GM19238 (cell line): ENCODE measurements around the gene YKT6.
"Not testable (repeated sequence)": the region's sequence is repeated elsewhere in the genome, so short reads cannot be mapped to it uniquely, and the experiment has no call there.

Experiments
- DNase-seq: peaks from one replicate; pipeline ENCODE4 v3.0.0; 2011; ENCODE audit warnings: low spot score; ENCODE audit not compliant: insufficient read length

Gene YKT6

DNA sequence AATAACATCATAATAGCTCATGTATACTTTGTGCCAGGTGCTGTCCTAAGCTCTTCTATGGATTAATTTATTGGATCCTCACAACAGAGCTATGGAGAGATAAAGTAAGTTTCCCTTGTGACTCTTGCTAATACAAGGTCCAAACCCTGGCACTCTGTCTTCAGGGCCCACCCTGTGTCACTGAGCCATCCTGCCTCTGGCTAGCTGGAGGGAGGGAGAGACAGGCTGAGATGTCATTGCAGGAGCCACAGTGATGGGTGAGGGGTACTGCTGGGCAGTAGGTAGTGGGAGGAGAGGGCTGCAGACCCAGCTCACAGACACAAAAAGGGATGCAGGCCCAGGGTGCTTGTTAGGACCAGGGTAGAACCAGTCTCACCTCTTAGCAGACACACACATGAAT, 28.4 kb upstream of the YKT6 start:
- DNase-seq, result no peak

DNA sequence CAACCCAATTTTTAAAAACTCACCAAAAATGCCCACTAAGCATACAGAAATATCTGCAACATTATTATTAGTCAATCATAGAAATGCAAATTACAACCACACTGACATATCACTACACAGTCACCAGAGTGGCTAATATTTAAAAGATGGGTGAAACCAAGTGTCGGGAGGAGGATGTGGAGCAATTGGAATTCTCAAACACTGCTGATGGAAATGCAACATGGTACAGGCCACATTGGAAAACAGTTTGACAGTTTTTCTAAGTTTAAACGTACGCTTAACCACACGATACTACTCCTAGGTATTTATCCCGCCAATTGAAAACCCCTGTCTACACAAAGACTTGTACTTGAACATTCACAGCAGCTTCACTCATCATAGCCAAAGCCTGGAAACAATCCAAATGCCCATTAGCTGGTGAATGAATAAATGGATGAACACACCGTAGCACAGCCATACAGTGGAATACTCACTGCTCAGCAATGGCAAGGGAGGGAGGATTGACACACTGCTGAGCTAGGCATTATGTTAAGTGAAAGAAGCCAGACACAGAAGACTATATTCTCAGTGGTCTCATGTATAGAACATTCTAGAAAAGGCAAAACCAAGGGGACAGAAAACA, 27.9 kb upstream of the YKT6 start:
- no peak for DNase-seq

DNA sequence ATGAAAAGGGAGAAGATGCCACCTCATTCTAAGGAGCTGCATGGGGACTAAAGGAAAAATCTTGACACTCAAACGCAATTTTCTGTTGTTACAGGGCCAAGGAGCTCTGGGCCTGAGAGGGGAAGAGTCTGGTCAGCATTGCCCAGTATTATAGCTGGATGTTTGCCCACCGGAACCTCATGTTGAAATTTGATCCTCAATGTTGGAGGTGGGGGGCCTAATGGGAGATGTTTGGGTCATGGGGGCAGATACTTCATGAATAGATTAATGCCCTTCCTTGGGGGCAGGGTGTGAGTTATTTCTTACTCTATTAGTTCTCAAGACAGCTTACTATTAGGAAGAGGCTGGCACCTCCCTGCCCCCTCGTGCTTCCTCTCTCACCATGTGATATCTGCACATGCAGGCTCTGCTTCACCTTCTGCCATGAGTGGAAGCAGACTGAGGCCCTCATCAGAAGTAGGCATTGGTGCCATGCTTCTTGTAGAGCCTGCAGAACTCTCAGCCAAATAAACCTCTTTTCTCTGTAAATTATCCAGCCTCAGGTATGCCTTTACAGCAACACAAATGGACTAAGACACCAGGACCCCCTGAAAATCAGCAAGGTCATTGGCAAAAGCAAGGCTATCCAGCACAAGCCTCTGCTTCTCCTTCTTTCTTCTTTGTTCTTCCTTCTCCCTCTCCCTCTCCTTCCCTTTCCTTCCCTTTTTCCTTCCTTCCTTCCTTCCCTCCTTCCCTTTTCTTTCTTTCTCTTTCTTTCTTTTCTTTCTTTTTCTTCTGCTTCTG, 26.7 kb upstream of the YKT6 start:
- DNase-seq, result no peak

DNA sequence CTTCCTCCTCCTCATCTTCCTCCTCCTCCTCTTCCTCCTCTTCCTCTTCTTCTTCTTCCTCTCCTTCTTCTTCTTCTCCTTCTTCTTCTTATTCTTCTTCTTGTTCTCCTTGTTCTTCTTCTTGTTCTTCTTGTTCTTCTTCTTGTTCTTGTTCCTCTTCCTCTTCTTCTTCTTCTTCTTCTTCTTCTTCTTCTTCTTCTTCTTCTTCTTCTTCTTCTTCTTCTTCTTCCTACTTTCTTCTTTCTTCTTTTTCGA, 26.2 kb upstream of the YKT6 start:
- not testable (repeated sequence) for DNase-seq

DNA sequence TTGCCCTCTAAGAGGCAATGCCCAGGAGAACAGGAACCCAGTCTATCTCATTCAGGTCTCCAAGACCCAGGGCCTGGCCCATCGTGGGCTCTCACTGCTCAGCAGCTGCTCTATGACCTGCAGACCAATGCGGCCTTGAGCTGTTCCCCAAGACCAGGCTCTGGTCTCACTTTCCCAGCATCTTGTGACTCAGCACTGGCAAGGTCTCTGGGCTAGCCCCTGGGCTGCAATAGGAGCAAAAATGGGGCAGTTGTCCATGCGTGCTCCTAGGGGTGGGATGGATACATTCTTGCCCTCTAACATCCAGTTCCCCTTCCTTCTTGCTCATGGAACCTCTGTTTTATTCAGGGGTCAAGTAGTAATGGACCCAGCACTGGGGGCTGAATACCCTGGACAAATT, 25.0 kb upstream of the YKT6 start:
- no peak for DNase-seq

DNA sequence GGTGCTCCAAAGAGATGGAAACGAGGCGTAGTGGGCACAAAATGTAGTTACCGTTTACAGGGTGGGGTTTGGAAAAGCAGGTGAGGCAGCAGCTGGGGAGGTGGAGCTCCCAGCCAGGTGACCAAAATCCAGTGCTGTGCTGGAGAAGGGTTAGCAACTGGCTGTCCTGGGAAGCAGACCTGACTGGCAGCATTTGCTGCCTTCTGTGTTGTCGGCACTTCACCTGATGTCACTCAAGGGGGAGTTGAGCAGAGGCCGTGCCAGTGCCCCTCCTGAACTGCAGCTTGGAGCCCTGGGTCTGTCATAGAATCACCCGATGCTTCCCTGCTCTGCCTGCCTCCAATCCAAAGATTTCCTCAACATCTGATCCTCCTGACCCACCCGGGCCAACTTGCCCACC, 24.3 kb upstream of the YKT6 start:
- no peak for DNase-seq

DNA sequence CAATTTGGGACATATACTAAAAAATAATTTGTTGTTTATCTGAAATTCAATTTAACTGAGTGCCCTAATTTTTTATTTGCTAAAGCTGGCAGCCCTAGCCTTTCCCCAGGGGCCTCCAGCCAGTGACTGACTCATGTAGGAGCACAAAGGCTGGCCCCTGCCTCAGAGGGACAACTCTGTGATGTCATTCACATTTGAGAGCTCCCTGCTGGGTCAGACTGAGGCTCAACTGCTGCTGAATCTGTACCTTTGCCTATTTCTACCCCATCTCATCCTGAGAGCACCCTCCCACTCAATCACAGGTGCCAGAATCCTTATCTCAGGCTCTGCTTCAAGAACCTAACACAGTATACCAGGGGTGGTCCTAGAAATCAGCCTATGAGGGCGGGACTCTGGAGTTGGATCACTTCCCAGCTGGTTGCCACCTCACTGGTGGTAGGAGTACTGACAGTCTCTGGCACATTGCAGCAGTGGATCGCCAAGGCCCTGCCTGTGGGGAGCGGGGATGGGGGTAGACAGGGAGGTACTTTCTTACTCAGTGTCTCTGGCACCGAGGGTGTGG, 23.1 kb upstream of the YKT6 start:
- no peak for DNase-seq

DNA sequence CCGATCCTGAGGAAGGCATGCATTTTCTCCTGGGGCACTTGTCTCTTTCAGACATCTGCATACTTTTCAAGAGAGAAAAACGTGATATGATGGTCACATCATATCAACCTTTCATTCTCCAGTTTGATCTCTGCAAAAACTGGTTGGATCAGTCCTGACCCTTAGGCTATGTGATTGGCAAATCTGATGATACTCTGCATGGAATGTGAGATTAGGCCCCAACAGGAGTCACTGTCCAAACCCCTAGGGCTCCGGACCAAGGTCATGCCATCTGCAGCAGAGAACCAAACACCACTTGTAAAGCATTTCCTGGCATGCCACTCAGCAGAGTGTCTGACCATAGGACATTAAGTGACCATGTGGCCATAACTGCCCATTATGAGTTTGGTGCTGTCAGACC, 20.1 kb upstream of the YKT6 start:
- no peak for DNase-seq

DNA sequence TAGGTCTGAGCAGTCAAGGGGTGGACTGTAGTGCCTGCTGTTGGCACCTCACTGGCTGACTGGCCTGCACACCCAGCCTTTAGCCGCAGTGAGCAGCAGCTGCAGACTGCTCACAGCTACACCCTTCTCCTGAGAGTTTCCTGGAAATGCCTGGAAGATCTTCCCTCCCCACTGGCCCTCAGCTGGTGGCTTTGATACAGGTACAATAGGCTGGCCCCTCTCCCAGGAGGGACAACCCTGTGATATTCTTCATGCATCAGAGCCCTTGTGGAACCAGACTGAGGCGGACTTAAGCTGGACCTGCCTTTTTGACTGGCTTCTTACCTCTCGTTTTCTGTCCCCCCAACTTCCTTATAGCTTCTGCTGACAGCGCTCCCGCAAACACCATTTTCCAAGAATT, 18.0 kb upstream of the YKT6 start:
- DNase-seq, result no peak

DNA sequence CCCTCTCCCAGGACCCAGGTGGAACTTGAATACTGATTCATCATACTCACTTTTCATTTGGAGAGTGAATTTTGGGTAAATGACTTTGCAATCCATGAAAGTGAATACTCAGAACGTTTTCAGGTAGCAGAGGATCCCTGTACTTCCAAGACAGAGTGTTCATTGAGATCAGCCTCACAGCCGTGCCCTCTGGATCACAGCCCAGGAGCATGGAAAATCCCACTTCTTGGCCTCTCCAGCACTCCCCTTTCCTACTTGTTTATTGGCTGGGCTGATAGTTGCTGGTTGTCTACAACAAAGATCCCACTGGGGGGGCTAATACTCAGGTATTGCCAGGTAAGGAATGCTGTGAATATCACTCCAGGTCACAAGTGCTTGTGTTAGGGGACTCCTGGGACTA, 17.4 kb upstream of the YKT6 start:
- DNase-seq, result no peak

DNA sequence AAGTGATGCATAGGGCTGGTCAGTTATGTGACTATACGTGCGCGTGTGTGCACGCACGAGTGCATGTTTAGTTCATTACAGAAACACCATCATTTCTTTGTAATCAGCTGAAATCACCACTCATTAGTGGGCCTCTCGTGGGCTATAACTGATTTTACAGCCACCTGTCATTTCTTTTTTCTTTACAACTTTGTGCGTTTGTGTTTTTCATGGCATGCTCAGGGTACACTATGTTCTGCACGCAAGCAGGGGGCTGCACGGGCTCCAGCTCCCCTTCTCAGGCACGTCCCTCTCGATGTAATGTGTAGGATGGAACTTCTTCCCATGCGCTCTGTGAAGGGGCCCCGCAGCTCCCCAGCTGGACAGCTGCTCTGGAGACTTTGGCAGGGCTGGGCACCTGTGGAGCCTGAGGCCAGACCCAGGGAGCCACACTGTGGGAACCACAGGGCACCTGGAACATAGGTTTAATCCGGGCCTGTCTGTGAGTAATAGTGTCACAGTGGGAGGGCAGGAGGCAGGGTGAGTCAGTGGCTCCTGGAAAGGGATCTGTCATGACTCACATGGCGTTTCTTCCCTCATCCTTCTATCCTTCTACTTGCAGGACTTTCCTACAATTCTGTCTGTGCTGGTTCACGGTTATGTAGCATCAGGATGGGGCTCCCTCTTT, 16.4 kb upstream of the YKT6 start:
- DNase-seq, result no peak

DNA sequence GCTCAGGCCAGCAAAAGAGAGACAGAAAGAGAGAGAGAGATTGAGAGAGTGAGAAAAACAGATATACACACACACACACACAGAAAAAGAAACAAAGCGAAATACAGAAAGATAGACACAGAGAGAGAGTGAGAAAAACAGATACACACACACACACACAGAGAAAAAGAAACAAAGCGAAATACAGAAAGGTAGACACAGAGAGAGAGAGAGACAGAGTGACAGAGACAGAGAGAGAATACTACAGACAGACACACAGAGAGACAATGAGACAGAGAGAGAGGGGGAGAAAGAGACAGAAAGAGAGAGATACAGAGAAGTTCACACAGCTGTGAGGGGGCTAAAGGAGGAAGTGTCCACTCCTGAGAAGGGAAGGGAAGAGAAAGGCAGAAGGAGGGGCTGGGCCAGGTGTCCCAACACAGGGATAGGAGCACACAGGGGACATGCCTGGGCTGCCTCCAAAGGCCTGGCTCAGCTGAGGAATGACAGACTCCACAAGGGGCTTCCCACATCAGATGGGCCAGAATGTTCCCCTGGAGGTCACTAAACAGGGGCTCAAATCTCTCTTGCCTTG, 15.8 kb upstream of the YKT6 start:
- DNase-seq, result no peak

DNA sequence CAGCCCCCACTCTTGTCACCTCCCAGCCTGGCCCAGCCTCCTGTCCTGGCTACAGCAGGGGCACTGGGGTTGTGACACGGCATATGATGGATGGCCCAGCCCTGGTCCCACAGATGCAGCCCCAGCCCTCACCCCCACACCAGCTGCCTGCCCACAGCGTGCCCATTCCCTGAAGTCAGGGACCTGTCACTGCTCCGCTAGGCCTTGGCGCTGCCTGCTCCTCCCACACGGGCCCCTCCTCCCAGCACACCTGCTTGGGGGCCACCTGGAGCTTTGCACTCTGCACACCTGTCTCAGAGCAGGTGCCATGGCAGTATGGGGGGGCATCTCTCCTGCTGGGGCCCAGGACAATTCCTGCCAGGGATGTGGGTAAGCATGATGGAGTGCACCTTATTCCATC, 15.0 kb upstream of the YKT6 start:
- DNase-seq, result no peak

DNA sequence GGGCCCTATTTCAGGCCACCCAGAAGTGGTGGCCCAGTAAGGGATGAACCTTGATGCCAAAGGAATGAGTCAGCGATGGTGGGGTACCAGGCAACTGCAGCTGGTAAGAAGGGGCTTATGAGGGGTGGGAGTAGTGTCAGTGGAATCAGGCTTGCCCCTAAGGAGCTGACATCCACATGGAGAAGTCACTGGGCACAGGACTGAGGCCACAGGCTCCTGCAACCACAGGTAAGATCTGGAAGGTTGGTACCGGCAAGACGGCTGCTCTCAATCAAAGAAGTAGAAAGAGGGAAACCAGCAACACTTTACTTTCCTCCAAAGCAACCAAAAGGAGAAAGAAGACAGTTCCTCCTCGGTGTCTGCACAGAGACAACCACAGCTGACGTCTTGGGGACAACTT, 14.0 kb upstream of the YKT6 start:
- no peak for DNase-seq

DNA sequence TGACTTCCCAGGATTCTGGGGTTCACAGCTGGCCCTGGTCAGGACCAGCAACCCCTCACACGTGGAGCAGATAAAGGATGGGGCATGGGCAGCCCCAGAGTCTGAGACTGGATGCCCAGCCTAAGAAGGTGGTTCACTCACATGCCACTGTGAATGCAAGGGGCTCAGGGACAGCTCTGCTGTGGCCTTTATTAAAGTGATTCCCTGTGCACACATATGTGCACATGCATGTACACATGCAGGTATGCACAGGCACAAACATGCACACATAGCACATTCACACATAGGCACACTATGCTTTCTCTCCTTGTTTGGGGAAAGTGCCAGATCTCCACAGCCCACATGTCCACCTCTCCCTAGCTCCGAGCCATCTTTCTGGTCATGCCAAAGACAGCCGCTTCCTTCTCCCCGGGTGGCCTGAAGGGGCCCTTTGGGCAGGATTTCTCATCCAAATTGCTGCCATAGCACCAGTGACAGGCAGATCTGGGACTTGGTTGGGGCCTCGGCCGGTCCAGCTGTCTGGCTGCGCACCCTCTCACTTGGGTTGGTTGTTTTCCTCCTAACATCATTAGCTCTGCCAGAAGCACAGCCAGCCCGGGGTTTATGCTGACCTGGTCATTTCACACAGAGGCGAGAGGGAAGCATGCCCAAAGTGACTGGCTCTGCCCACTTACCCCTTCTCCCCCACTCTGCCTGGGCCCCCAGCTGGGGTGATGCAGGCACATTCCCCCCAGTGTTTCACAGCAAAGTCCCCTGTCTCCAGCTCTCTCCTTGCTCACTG, 13.0 kb upstream of the YKT6 start:
- DNase-seq, result no peak

DNA sequence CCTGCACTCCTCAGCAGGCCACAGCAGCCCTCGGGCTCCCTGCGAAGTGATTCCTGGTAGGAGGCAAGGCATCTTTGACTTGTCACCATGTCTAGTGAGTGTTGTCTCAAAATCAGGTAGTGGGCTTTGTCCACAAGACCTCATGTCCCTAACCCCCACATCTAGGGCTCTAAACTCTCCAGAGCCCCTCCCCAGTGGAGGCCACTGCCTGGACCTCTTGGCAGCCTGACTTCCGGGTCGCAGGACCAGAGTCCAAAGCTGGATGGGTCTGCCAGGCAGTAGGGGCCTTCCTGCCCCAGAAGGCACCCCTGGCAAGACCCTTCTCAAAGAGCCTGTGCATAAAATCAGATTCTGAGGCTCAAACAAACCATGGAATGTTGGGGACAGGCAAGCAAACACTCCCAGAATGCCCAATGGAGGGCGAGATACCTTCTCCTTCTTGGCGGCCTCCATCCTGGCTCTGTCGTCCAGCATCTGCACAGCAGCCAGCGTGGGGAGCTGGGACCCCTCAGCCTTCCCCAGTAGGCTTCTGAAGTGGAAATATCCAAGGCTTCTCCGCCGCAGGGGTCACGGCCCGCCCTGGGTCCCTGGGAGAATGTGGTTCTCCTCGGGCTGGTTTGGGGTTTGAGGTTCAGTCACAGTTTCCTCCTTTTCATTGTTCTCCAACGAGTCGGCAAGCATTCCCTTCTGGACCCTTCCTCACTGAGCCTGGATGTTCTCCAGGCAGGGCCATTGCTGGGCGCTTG, 12.1 kb upstream of the YKT6 start:
- DNase-seq, result no peak

DNA sequence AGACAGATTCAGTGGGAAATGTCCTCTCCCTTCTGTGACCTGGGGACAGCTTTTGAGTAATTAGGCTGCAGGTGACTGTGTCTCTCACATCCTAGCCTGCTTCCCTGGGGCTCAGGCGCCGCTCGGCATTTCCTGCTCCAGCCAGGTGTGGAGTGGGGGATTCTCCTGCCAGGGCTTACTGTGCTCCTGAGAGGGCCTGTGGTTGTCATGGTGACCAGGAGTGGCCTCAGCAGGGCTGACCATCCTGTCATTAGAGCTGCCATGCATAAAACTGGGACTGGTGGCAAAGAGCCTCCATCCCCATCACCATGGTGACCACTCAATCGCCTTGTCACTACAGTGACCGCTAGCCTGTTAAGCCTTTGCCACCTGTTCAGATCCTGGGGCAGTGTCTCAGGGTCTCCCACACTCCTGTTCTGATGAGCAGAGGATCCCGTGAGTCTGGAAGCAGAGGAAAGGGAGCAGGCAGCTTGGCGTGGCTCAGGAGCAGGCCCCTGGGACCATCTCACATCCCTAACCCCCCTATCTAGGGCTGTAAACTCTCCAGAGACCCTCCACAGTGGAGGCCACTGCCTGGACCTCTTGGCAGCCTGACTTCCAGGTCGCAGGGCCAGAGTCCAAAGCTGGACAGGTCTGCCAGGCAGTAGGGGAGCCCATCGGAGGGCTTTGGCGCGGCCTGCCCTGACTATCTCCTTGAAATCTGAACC, 11.3 kb upstream of the YKT6 start, which contains the start of gene GCK:
Gene GCK (minus strand): TSS at position 154 of the 707 bp plus-strand sequence. CDS start 486 bp downstream, outside the sequence.
- no peak for DNase-seq

DNA sequence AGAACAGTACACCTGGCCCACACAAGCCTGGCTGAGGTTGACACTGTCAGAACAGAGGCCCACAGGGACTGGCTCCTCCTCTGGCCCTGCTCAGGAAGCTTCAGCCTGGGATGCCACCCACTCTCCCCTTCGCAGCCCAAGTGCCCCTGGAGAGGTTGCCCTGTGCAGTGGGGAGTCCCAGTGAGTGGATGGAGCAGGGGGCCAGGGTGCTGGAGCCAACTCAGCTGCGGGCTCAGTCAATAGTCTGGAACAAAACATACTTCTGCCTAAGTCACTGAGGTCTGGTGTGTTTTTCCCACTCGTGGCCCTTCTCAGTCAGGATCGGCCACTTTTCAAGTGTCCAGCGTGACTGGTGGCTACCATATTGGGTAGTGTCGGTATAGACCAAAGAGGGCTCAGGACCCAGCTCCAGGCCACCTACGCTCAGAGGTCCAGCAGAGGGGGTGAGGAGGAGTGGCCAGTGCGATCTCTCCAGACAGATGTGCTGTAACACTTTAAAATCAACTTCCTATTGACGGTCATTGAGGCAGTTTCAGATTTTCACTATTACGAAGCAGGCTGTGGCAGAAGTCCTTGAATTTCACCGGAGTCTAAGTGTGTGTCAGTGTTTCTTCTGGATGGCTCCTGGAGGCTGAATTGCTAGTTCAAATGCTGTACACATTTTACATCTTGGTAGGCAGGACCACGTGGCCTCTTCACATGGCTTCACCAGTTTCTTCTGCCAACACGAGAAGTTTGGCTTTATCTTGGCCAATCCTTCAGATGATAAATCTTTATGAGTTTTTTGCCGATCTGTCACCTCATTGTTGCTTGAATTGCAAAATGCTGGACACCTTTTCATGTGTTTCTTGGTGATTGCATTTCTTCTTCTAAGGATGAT, 10.5 kb upstream of the YKT6 start:
- DNase-seq, result no peak

DNA sequence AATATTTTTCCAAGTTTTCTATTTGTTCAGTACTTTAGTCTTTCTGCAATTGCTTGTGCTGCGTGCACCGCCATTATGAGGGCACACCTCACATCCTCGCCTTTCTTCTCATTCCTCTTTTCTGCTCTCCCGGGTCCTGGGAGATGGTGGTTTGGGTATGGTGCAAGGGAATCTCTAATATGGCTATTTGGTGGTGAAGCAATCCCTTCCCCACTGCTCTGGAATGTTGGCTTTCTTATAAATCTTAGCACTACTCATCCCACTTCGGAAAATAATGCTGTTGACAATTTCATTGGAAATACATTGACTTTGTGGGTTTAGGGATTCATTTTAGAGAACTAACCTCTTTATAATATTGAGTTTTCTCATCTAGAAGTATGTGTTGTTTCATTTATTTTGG, 9.6 kb upstream of the YKT6 start:
- DNase-seq, result no peak
